HG03097 (cell line): ENCODE measurements around the gene CEP78.
"Not testable (repeated sequence)": the region's sequence is repeated elsewhere in the genome, so short reads cannot be mapped to it uniquely, and the experiment has no call there.

ENCODE experiments used
- ATAC-seq: cut with Tn5 transposase; IDR thresholded peaks from one replicate; pipeline ENCODE4 v1.9.1; 2021; ENCODE audit not compliant: unreplicated experiment, low FRiP score

Gene CEP78

DNA sequence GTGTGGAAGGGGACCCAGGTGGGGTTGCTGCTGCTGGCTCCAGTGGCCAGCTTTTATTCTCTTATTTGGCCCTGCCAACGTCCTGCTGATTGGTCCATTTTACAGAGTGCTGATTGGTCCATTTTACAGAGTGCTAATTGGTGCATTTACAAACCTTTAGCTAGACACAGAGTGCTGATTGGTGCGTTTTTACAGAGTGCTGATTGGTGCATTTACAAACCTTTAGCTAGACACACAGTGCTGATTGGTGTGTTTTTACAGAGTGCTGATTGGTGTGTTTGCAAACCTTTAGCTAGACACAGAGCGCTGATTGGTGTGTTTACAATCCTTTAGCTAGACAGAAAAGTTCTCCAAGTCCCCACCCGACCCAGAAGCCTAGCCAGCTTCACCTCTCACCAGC lies 48.3 kb downstream of the CEP78 start:
- not testable (repeated sequence) for ATAC-seq

- ATAC-seq: no peak
These were observed 50.2 kb downstream of the CEP78 start for GRCh38 chr9:78286125-78286524.

- no peak for ATAC-seq
These were observed 51.1 kb downstream of the CEP78 start for GRCh38 chr9:78286946-78287388.

DNA sequence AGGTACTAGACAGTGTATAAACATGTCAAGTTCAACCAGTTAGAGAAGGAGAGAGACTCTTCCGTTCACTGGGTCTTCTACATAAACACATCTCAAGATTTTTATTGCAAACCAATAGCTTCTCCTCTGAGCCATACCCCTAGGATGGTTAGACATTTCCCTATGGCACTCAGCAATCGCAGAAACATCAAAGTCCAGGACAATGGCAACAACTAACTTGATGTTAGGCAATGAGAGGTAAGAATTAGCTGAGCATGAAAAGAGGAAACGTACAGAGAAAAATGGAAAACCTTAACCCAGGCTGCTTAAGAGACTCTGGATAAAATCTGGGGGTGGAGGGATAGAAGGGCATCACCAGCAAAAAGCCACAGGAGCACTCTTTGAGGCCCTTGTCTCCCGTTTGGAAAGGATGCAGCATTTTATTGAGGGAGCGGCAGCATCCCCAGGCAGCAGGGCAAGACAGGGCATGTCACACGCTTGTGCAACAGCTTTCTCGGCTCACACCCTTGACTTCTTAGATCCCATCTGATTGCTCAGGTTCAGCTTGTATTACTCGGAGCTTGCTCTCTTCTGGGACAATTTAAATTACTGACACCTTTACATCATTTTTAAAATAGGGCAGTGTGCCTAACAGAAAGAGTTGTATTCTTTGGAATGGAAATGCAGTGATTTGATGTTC lies 52.5 kb downstream of the CEP78 start:
- no peak for ATAC-seq

GRCh38 chr9:78289474-78289873 lies 53.6 kb downstream of the CEP78 start:
- ATAC-seq: no peak

DNA sequence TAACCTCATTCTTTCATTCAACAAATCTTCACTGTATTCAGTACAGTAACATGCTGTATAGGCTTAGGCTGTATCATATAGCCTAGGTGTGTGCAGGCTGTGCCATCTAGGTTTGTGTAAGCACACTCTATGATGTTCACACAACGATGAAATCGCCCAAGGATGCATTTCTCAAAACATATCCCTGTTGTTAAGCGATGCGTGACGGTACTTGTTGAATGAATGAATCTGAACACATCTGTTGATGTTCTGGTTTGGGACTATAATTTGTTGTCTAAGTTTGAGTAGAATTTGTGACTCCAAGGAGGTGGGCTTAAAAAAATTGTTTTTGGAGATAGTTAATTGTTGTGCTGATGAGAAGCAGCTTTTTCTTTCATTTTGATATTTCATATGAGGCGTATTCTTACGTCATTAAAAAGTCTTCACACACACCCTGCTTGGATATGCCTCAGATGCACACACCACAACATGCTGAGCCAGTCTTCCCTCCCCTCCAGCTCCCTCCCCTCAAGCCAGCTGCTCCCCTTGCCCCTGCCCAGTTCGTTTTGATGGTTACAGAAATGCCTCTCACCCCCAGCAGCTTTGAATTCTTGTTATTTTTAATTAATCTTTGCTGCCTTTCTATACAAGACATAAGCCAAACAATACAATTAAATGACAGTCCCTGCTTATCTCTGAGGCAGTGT lies 55.5 kb downstream of the CEP78 start:
- ATAC-seq: no peak

DNA sequence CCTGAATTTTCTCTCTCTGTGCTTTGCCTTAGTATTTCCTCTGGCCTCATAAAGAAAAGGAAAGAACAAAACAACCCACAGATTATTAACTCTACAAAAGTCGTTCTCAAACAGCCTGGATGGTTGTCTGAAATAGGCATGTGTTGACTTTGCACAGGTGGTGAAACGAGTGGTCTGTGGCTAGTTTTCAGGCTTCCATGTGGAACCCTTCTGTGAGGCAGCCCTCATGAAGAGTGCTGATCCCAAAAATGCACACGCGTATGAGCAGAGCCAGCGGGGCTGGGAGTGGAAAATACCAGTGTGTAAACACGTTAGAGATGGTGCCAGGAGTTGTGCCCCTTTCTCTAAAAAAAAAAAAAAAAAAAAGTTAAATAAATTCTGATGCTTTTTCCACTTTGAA lies 56.2 kb downstream of the CEP78 start:
- ATAC-seq: no peak

GRCh38 chr9:78292716-78293497 lies 57.0 kb downstream of the CEP78 start:
- no peak for ATAC-seq

- no peak for ATAC-seq
These were observed 58.7 kb downstream of the CEP78 start for GRCh38 chr9:78294290-78295176.

GRCh38 chr9:78295177-78295575 lies 59.3 kb downstream of the CEP78 start:
- ATAC-seq: no peak

DNA sequence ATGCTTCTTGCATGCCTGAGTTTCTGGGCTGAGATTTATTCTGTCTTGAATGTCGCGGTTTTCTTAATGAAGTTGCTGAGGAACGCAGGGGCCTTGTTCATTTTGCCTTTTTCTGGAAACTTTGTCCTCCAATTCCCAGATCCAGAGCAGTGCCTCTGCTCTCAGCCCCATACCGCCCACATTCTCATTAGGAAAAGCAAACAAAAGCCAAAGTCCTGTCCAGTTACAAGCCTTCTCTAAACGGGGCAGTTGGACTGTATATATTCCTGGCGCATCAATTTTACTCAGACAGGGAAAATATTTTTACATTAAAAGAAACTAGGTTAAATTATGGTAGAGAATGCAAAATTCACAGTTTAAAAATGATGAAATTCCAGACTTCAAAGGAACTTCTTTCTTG lies 59.9 kb downstream of the CEP78 start:
- ATAC-seq: no peak

DNA sequence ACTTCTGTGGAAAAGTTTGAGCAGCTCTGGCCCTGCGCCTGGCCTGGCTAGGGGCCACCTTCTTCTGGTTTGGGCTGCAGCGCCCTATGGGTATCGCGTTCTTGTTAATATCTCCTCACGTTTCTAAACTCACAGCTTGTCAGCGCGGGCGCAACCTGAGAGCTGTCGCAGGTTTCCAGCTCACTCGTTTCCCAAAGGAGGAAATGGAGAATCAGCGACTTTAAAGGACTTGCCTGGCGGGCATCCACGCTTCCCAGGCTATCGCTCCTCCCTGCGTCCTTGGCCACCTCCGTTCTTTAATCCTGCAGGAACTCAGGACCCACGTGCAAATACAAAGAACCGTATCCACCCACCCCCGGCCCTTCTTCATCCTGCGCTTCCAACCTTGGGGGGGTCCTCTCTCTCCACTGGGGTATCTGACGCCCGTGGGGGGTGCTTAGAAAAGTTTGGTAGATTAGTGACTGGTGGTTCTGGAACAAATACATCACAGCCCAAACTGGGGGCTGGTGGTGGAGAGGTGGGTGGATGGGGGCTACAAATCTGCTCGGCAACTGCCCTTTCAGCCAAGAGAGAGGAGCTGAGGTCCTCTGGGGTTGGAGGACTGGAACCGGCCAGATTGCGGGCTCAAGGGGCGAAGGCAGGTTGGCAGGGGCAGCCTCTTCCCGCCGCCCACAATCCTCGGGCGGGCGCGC lies 60.5 kb downstream of the CEP78 start:
- no peak for ATAC-seq

DNA sequence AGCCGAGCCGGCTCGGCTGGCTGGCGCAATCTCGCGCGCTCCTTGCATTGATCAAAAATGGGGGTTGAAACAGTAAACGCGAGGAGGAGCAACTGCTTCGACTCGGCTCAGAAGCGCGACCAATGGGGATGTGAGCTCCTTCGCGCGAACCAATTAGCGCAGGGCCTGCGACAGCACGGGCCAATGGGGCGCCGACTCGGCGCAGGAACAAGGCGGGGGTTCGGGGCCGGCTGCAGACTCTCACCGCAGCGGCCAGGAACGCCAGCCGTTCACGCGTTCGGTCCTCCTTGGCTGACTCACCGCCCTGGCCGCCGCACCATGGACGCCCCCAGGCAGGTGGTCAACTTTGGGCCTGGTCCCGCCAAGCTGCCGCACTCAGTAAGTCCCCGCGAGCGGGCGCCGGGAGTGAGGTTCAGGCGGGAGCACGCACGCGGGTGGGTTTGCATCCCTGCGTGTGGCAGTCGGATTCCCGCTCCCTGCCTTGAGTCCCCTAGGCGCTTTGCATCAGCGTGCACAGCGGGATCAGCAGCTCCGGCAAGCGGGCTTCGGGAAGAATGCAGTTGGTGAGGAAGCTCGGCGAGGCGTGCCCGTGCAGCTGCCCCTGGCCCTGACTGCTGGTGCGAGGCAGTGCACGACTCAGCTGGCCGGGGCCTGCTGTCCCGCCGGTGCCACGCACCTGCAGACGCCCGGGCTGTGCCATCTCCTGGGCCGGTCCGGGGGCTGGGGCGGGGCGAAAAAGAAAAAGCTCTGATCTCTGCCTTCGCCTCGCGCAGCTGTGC lies 61.2 kb downstream of the CEP78 start, which contains the start of gene PSAT1:
Gene PSAT1, plus strand, starts transcription at position 233 of the 779 bp plus-strand sequence. Its CDS starts 86 bp downstream, at position 319.
- peak; percentile 98 for ATAC-seq

- peak; percentile 39 for ATAC-seq
These were observed 61.7 kb downstream of the CEP78 start for GRCh38 chr9:78297672-78297961.

- no peak for ATAC-seq
These were observed 62.3 kb downstream of the CEP78 start for GRCh38 chr9:78298046-78298765.

DNA sequence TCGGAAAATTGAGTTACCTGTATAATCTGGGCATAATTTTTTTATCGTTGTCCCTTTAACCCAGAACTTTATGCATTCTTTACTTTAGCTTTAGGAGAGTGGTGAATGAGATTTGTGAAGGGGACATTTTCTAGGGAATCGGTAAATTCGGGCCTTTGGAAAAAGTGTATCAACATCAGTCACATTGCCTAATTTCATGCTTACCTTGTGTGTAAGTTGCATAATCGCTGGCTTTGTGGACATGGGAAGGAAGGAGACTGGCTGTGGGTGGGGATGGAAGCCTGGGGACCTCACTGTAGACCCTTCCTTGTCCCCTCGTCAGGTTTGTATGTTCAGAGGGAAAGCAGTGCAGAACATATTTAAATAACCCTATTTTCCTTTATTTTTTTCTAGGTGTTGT lies 64.3 kb downstream of the CEP78 start:
- ATAC-seq: no peak

GRCh38 chr9:78301466-78301865 lies 65.6 kb downstream of the CEP78 start:
- no peak for ATAC-seq

- no peak for ATAC-seq
These were observed 67.6 kb downstream of the CEP78 start for GRCh38 chr9:78303377-78304062.
